Measurements from ENCODE around the gene DUSP7.

DUSP7 gene, protein sequence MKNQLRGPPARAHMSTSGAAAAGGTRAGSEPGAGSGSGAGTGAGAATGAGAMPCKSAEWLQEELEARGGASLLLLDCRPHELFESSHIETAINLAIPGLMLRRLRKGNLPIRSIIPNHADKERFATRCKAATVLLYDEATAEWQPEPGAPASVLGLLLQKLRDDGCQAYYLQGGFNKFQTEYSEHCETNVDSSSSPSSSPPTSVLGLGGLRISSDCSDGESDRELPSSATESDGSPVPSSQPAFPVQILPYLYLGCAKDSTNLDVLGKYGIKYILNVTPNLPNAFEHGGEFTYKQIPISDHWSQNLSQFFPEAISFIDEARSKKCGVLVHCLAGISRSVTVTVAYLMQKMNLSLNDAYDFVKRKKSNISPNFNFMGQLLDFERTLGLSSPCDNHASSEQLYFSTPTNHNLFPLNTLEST

DNA sequence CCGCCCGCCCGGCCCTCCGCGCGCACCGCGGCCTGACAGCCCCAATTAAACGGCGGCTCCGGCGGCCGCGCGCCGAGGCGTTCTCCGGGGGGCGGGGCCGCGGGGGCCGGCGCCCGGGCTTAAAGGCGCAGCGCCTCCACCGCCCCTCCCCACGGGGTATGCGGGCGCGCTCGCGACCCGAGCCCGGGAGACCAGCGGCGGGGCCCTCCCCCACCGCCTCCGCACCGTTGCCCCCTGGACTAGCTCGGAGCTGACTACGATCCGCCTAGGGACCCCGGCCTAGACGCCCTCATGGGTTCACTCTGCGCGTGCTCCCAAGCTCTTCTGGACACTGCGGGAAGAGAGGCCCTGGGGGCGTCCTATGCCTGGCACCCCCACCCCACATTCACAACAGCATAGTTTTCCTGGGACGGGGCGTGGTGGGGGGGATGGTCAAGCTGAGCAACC is at the start of gene DUSP7:
Gene DUSP7 (minus strand): TSS at position 51 of the 447 bp plus-strand sequence. CDS start 205 bp downstream, outside the sequence.
- DNase-seq: no peak

GRCh38 chr3:52104684-52105640 is 48.6 kb upstream of the DUSP7 start:
- no peak for DNase-seq

DNA sequence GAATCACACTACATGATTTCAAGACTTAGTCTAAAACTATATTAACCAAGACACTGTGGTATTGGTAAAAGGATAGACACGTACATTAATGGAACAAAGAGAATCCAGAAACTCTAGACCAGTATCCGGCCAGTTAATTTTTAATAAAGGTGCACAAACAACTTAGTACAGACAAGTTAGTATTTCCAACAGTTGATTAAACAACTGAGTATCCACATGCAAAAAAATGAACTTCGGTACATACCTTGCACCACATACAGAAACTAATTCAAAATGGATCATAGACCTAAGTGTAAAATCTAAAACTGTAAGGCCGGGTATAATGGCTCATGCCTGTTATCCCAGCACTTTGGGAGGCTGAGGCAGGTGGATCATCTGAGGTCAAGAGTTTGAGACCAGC is 46.6 kb upstream of the DUSP7 start:
- DNase-seq: no peak

- DNase-seq: no peak
These were observed 42.6 kb upstream of the DUSP7 start for GRCh38 chr3:52099001-52099401.

DNA sequence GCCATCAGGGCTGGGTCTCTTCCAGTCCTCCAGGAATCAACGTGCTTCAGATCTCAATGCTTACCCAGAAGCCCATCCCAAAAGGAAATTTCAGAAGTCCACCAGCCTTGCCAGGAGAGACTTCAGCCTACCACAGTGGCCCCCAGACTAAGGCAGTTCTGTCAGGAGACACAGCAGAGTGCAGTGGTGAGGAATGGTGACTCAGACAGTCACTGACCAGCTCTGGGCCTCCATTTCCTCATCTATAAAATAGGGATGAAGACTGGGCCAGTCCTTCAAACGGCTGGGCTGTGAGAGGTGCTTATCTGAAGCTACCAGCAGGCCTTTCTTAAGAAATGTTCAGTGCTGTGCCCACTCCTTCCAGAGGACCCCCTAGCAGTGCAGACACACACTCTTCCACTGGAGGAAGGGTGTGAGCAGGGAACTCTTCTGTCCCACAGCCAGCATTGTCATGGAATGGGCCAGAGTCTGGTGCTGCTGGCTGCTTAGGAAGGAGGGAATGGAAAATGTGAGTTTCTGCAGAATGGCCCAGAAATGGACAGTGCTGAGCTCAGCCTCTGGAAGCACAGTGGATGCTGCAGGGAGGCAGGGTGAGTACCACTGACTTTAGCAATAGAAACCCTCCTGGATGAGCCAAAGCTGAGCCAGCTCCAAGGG is 41.6 kb upstream of the DUSP7 start:
- no peak for DNase-seq

GRCh38 chr3:52095990-52096775 is 39.8 kb upstream of the DUSP7 start:
- DNase-seq: no peak

GRCh38 chr3:52094571-52095485 is 38.5 kb upstream of the DUSP7 start:
- no peak for DNase-seq

DNA sequence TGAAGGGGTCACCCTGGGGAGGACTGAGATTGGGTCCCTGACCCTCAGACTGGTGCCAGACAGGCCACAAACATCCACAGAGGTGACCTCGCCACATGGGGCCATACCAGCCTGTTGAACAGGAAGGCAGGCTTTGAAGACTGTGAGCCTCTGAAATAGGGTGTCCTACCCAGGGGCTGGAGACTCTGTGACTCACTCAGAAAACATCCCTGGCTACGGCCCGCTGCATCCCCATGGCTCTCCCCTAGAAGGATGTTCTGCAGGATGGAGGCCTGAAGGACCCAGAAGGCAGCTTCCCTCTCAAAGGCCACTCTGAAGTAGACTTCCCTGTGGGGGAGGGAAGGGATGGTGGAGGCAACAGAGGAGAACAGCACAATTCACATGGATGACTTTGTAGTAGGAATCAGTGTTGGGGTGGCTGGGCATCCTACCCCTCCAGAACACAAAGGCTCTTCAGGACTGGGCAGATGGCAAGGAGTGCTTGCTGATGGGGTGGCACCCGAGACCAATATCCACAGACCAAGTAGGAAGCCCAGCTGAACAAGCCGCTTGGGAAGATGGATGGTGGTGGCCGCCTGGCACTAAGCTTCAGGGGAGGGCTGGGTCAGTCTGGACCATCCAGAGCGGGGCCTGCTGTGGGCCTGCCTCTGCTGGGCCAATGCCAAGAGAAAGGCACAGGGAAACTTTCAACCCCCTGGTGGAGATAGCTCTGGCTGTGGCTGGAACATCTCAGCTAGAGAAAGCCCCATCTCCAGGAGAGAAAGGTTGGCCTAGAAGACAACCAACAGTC is 37.6 kb upstream of the DUSP7 start:
- DNase-seq: no peak

DNA sequence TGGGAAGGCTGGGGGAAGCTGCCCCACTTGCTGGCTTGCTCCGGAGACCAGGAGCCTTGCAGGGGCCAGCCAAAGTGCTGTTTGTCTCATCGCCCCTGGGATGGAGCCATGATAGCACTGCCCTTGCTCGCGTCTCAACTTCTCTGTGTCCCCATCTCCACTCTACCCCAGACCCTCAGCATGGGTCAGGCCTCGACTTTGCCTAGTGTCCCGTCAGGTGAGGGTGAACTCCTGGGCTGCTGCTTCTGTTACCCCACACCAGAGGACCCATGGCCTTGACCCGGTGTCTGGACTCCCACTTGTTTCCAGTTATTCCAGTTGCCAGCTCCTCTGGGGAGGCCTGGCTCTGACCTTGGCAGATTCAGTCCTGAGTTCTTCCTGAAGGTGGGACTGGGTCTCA is 36.5 kb upstream of the DUSP7 start:
- DNase-seq: no peak

GRCh38 chr3:52092271-52092660 is 35.9 kb upstream of the DUSP7 start:
- no peak for DNase-seq

DNA sequence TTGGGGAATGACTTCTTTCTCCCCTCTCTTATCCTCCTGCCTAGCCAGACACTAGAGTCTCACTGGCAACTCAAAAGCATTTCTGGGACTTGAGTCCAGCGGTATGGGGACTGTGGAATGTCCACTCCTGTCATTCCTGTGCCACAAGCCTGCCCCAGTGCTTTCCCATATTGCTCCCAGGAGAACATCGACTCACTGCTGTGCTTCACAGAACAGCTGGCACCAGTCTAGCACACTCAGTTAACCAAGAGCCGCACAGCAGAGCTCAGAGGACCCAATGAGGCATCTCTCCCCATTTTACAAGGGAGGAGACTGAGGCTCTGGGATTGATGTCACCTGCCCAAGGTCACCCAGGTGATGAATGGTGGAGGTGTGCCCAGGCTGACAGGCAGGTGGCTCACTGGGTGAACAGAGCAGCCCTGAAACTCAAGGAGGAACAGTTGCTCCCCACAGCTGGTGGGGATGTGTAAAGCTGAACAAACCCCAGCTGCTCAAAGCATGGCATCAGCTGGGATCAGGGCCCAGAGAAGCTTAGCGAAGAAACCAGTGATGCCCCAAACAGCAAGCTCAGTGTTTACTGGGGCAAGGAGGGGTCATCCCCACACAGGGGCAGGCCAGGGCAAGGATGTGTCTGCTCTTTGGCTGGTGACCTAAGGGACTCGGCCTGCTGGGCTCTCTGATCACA is 35.4 kb upstream of the DUSP7 start:
- DNase-seq: no peak

- DNase-seq: no peak
These were observed 34.6 kb upstream of the DUSP7 start for GRCh38 chr3:52090933-52091468.

- no peak for DNase-seq
These were observed 34.0 kb upstream of the DUSP7 start for GRCh38 chr3:52090131-52090932.

DNA sequence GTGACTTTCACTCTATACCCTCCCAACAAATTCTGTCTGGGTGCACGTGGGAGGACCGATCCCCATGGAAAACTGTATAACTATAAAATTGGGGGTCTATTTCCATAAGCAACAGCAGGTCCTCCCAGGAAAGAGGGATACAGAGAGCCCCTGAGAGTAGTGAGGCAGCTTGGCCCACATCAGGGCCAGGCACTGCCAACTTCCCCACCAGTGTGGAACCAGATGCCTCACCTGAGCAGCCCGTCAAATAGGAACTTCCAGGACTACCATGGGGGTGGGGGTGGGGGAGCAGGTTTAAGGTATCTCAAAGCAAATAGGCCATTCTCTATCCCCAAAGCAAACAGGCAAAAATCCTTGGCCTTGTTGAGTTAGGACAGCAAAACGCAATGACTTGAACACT is 33.3 kb upstream of the DUSP7 start:
- no peak for DNase-seq

GRCh38 chr3:52088445-52089367 is 32.3 kb upstream of the DUSP7 start:
- no peak for DNase-seq

GRCh38 chr3:52087731-52088130 is 31.4 kb upstream of the DUSP7 start:
- no peak for DNase-seq

DNA sequence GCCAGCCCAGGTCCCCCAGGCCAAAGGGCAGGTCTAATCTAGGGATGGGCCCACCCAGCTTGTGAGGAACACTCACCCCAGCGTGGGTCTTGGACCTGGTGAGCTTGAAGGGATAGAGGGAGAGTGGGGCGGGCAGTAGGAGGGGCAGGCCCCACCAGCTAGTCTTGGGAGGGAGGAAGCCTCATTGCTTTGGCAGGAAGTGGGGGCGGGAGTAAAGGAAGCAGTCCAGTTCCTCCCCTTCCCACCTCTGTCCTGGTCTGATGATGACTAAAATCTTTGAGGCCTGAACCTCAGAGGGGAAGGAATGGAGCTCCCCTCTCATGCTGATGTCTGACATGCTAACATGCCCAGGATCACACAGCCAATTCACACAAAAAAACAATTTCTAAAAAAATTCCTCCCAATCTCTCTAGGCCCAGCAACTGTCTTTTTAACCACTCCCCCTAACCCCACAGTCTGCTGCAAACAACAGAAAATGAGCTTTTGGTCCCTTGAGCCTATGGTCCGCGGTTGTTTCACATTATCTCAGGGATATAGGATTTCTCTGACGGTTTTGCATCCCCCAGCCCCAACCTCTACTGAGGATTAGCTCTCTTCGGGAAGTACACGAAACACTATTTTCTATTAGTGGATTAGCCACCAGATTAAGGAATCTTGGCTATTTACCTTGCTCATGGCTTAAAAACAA is 30.7 kb upstream of the DUSP7 start:
- DNase-seq: no peak
